ENCODE results near the gene MCF2L.

DNA sequence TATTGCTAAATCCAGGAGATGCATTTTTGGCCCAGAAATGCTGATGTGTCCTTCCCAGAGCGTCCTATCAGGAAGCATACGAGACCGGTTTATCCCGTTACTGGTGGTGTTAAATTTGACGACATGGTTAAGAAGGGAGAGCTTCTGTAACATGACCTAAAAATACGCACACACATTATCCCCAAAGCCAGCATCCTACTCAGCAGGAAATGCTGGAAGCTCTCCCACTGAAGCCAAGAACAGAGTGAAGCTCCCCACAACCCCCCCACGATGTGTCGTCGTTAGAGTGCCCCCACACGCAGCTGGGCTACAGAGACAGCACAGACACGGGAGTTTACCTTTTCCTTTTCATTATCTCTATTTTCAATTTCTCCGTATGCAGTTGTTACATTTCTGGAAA lies 45.1 kb upstream of the MCF2L start:
- TF ChIP-seq SMC3 (IDR thresholded peaks at IDR 0.05) (no peak), CEBPB (IDR thresholded peaks at IDR 0.05) (no peak), RFX5 (IDR thresholded peaks at IDR 0.05) (no peak), POLR2A (IDR thresholded peaks at IDR 0.05; ENCODE audit: low read length) (no peak), EHMT2 (IDR thresholded peaks at IDR 0.05; ENCODE audit: low read depth) (no peak), MAFK (IDR thresholded peaks at IDR 0.05; ENCODE audit: partially characterized antibody) (no peak), BHLHE40 (IDR thresholded peaks at IDR 0.05; ENCODE audit: low read depth, low read length) (no peak), ZFP36 (IDR thresholded peaks at IDR 0.05; ENCODE audit: borderline replicate concordance, partially characterized antibody) (no peak)
- TF ChIP-seq, protein P1, sequence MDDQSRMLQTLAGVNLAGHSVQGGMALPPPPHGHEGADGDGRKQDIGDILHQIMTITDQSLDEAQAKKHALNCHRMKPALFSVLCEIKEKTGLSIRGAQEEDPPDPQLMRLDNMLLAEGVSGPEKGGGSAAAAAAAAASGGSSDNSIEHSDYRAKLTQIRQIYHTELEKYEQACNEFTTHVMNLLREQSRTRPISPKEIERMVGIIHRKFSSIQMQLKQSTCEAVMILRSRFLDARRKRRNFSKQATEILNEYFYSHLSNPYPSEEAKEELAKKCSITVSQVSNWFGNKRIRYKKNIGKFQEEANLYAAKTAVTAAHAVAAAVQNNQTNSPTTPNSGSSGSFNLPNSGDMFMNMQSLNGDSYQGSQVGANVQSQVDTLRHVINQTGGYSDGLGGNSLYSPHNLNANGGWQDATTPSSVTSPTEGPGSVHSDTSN (IDR thresholded peaks at IDR 0.05): no peak
- TF ChIP-seq, protein P2, sequence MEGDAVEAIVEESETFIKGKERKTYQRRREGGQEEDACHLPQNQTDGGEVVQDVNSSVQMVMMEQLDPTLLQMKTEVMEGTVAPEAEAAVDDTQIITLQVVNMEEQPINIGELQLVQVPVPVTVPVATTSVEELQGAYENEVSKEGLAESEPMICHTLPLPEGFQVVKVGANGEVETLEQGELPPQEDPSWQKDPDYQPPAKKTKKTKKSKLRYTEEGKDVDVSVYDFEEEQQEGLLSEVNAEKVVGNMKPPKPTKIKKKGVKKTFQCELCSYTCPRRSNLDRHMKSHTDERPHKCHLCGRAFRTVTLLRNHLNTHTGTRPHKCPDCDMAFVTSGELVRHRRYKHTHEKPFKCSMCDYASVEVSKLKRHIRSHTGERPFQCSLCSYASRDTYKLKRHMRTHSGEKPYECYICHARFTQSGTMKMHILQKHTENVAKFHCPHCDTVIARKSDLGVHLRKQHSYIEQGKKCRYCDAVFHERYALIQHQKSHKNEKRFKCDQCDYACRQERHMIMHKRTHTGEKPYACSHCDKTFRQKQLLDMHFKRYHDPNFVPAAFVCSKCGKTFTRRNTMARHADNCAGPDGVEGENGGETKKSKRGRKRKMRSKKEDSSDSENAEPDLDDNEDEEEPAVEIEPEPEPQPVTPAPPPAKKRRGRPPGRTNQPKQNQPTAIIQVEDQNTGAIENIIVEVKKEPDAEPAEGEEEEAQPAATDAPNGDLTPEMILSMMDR (IDR thresholded peaks at IDR 0.05): no peak

All from A549 (cell line).